MM.1S (cell line): Measurements from ENCODE around the gene AGBL1.

Experiments
- DNase-seq: peaks from one replicate; pipeline ENCODE4 v3.0.0-alpha.2; 2015
- H2AFZ ChIP-seq: fragments of 300-600 bp; sonication (generic); 2 replicates; pipeline ENCODE4 v1.6.0; 2016; ENCODE audit warnings: antibody characterized with exemption, low read length
- H3F3A ChIP-seq: fragments of 300-600 bp; sonication (generic); 2 replicates; pipeline ENCODE4 v1.6.1; 2016; ENCODE audit warnings: mild to moderate bottlenecking, antibody characterized with exemption, low read length, moderate library complexity, mixed read lengths; ENCODE audit not compliant: insufficient read depth
- H3K27ac ChIP-seq: fragments of 300-600 bp; sonication (generic); 2 replicates; pipeline ENCODE4 v1.5.1; 2016; ENCODE audit warnings: mild to moderate bottlenecking, low read length
- H3K27me3 ChIP-seq: fragments of 300-600 bp; sonication (generic); replicated peaks from 2 replicates; pipeline ENCODE4 v1.6.0; 2016; ENCODE audit warnings: low read length; ENCODE audit not compliant: insufficient read depth
- H3K36me3 ChIP-seq: fragments of 300-600 bp; sonication (generic); replicated peaks from 2 replicates; pipeline ENCODE4 v1.6.1; 2016; ENCODE audit warnings: mild to moderate bottlenecking, low read length, mixed read lengths; ENCODE audit not compliant: insufficient read depth
- H3K4me1 ChIP-seq: fragments of 300-600 bp; sonication (generic); 2 replicates; pipeline ENCODE4 v1.6.1; 2016; ENCODE audit warnings: low read length, mixed read lengths
- H3K4me2 ChIP-seq: fragments of 300-600 bp; sonication (generic); 2 replicates; pipeline ENCODE4 v1.6.0; 2016; ENCODE audit warnings: low read depth, low read length
- H3K4me3 ChIP-seq: fragments of 300-600 bp; sonication (generic); 2 replicates; pipeline ENCODE4 v1.5.1; 2016; ENCODE audit warnings: low read length, mixed read lengths
- H3K79me2 ChIP-seq: fragments of 300-600 bp; sonication (generic); 2 replicates; pipeline ENCODE4 v1.6.1; 2016; ENCODE audit warnings: mixed run types, low read length, mixed read lengths
- H3K9ac ChIP-seq: fragments of 300-600 bp; sonication (generic); 2 replicates; pipeline ENCODE4 v1.6.1; 2016; ENCODE audit warnings: low read length, mixed read lengths
- H3K9me2 ChIP-seq: fragments of 300-600 bp; sonication (generic); replicated peaks from 2 replicates; pipeline ENCODE4 v1.6.1; 2016; ENCODE audit warnings: mild to moderate bottlenecking, low read length, mixed read lengths; ENCODE audit not compliant: insufficient read depth
- H3K9me3 ChIP-seq: fragments of 300-600 bp; sonication (generic); replicated peaks from 2 replicates; pipeline ENCODE4 v1.6.1; 2016; ENCODE audit warnings: mild to moderate bottlenecking, low read length, mixed read lengths; ENCODE audit not compliant: insufficient read depth
- H4K20me1 ChIP-seq: fragments of 300-600 bp; sonication (generic); 2 replicates; pipeline ENCODE4 v1.6.1; 2016; ENCODE audit warnings: mild to moderate bottlenecking, low read length, moderate library complexity, mixed read lengths; ENCODE audit not compliant: insufficient read depth
- EZH2 ChIP-seq: fragments of 300-600 bp; sonication (generic); optimal IDR thresholded peaks from 2 replicates; pipeline ENCODE3; 2017; ENCODE audit warnings: low read depth, mild to moderate bottlenecking, antibody characterized with exemption, low read length, mixed read lengths
- EZH2phosphoT487 ChIP-seq: fragments of 300-600 bp; sonication (generic); IDR thresholded peaks from 2 replicates; pipeline ENCODE4 v1.6.1; 2018; ENCODE audit warnings: antibody characterized with exemption, low read length
- TF ChIP-seq, protein P1 (sequence below): fragments of 300-600 bp; sonication (generic); IDR thresholded peaks from 2 replicates; pipeline ENCODE4 v1.5.1; 2016; ENCODE audit warnings: antibody characterized with exemption, low read length, mixed read lengths

The AGBL1 gene

DNA sequence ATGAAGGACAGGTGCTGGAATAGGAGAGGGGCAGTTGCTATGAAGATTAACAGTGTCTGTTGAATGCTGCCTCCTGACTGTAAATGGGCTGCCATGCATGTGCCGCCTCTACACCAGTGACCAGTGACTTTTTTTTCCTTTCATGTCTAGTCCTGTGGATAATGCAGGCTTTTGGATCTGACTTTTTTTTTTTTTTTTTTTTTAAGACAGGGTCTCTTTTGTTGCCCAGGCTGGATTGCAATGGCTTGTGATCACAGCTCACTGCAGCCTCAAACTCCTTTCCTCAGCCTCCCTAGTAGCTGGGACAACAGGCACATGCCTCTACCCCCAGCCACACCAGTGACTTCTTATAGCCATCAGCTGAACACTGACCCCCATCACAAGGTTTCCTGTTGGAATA is 41.2 kb upstream of the AGBL1 start:
- H3K4me2 ChIP-seq = no peak overlapping the region
- H2AFZ ChIP-seq = no peak overlapping the region
- H3K79me2 ChIP-seq = no peaks in the 10 kb centered on the region
- no peaks in the 10 kb centered on the region for H3K27me3 ChIP-seq
- H3K4me1 ChIP-seq = no peaks in the 10 kb centered on the region
- no peak overlapping the region for H3K4me3 ChIP-seq
- H3F3A ChIP-seq = no peaks in the 10 kb centered on the region
- H3K9me3 ChIP-seq = no peaks in the 10 kb centered on the region
- no peak overlapping the region for H3K9ac ChIP-seq
- TF ChIP-seq, protein P1, sequence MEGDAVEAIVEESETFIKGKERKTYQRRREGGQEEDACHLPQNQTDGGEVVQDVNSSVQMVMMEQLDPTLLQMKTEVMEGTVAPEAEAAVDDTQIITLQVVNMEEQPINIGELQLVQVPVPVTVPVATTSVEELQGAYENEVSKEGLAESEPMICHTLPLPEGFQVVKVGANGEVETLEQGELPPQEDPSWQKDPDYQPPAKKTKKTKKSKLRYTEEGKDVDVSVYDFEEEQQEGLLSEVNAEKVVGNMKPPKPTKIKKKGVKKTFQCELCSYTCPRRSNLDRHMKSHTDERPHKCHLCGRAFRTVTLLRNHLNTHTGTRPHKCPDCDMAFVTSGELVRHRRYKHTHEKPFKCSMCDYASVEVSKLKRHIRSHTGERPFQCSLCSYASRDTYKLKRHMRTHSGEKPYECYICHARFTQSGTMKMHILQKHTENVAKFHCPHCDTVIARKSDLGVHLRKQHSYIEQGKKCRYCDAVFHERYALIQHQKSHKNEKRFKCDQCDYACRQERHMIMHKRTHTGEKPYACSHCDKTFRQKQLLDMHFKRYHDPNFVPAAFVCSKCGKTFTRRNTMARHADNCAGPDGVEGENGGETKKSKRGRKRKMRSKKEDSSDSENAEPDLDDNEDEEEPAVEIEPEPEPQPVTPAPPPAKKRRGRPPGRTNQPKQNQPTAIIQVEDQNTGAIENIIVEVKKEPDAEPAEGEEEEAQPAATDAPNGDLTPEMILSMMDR = no peak
- TF ChIP-seq EZH2 (no peak), EZH2phosphoT487 (no peak)
- no peak for DNase-seq
- H4K20me1 ChIP-seq = no peaks in the 10 kb centered on the region
- no peak overlapping the region for H3K27ac ChIP-seq
- H3K36me3 ChIP-seq = no peaks in the 10 kb centered on the region
- H3K9me2 ChIP-seq = no peaks in the 10 kb centered on the region

DNA sequence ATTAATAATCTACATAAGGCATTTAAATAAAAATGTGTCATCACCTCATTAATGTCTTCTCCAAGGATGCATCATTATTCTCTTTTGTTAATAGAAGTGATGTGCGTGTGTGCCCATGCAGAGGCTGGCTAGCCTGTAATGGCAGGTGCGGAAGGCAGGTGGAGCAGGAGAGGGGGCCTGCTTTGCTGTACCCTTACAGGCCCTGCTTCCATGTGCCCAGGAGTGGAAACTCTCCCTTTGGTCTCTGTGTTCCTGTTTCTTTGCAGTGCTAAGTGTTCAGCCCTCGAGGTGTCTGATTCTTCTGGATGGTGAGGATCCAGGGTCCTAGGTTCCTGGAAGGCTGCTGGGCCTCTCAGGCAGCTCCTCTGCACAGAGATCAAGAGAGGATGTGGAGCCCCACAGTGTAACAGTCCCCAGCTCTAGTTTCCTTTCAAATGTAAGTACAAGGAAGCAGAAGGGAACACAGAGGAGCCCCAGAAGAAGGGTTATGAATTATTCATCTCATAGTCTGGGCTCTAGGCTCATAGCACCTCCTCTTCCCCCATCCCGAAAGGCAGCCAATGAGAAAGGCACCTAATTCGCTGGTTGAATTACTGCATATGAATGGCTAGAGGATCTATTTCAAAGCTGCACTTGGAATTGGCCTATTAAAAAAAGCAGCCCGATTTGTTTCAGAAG is 39.2 kb upstream of the AGBL1 start:
- Histone ChIP-seq H4K20me1 (no peaks in the 10 kb centered on the region), H2AFZ (no peak overlapping the region), H3K79me2 (no peaks in the 10 kb centered on the region), H3K4me3 (no peak overlapping the region), H3K4me1 (peaks cover 10% of the 10 kb centered on the region), H3K27ac (no peak overlapping the region), H3K36me3 (no peaks in the 10 kb centered on the region), H3K9me3 (no peaks in the 10 kb centered on the region), H3F3A (peaks cover 6% of the 10 kb centered on the region), H3K9ac (no peak overlapping the region), H3K27me3 (no peaks in the 10 kb centered on the region), H3K4me2 (no peak overlapping the region), H3K9me2 (no peaks in the 10 kb centered on the region)
- TF ChIP-seq EZH2phosphoT487 (no peak), EZH2 (no peak)
- TF ChIP-seq, protein P1 = no peak
- no peak for DNase-seq

DNA sequence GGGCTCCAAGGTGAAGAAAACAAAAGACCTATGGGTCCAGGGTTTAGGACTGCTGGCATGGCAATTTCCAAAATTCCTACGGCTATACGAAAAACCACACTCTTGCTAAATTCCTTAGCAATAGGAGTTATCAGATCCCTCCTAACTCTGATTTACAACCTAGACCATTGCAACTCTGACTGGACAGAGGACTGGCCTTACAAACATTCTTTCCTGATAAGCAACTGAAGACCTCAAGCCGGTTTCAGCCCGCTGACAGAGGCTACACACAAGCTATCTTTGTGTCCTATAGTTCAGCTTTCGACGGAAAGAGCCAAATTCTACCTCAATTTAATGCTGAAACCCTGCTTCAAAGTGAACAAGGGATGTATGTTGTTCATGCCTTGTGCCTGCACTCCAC is 38.3 kb upstream of the AGBL1 start:
- Histone ChIP-seq H3K9ac (no peak overlapping the region), H4K20me1 (no peaks in the 10 kb centered on the region), H3K27me3 (no peaks in the 10 kb centered on the region), H3K9me2 (no peaks in the 10 kb centered on the region), H3K4me1 (peaks cover 12% of the 10 kb centered on the region), H3K36me3 (no peaks in the 10 kb centered on the region), H3K4me2 (no peak overlapping the region), H3F3A (peaks cover 8% of the 10 kb centered on the region), H3K27ac (no peak overlapping the region), H2AFZ (no peak overlapping the region), H3K79me2 (no peaks in the 10 kb centered on the region), H3K4me3 (no peak overlapping the region), H3K9me3 (no peaks in the 10 kb centered on the region)
- DNase-seq = no peak
- no peak for TF ChIP-seq EZH2
- TF ChIP-seq EZH2phosphoT487 = no peak
- TF ChIP-seq, protein P1 = no peak
